Activated naive CD8-positive, alpha-beta T cell treated with anti-CD3 and anti-CD28 coated beads, Interleukin-2, amount 50 U/mL, for 16 hours (primary cell): ENCODE measurements around the gene MEOX1.
"Not testable (repeated sequence)": the region's sequence is repeated elsewhere in the genome, so short reads cannot be mapped to it uniquely, and the experiment has no call there.

Experiments used
- DNase-seq: peaks from one replicate; pipeline ENCODE4 v3.0.0-alpha.2; 2020; ENCODE audit warnings: low read depth, low spot score

The MEOX1 gene

DNA sequence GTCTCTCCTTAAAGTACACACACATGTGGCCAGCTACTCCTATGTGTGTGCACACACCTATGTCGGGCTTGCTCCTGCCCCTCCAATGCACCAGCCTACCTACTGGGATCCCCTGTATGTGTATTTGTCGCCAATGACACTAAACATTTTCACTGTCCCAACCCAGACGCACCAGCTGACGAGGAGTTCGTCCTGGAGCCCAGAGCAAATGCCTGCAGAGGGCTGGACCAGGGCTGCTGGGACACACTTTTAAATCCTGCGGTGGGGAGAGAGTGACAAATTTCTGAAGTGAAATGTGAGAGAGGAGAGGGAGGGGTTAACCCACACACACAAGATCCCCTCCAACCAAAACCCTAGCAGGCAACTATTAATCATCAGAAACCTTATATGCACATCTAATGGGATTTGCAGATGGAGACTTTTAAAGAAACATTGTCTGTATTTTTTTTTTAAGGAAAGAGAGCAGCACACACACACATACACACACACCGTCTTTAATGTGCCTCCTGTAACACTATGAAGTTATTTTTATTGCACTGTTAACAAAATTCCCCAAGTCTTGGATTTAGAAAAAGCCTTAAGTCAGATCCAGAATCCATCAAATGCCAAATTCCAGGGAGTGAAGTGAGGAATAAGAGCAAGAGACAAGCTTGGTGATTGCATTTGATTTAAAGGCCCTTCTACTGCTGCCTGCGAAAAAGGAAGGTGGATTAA is at the start of gene MEOX1:
Gene MEOX1 (minus strand): TSS at position 224 of the 714 bp plus-strand sequence. CDS start 388 bp downstream, outside the sequence.
- DNase-seq: no peak

DNA sequence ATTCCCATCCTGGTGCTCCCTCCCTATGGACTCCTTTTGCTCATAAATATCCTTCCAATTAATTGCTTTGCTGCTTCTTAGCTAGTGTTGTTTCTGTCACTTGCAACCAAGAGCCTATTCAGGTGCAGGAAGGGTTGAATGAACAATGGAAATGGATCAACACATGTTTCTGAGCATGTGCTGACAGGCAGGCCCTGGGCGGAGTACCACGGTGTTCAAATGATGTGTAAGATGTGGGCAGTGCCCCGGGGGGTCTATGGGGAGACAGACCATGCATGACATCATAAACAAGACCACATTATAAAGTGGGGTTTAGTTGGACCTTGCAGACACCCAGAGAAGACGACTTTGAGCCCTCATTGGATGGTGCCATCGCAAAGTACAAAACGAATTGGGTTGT is 48.4 kb upstream of the MEOX1 start:
- DNase-seq: no peak

GRCh38 chr17:43709210-43709609 is 47.5 kb upstream of the MEOX1 start:
- no peak for DNase-seq

- DNase-seq: no peak
Measured at GRCh38 chr17:43707184-43707583, 45.5 kb upstream of the MEOX1 start.

DNA sequence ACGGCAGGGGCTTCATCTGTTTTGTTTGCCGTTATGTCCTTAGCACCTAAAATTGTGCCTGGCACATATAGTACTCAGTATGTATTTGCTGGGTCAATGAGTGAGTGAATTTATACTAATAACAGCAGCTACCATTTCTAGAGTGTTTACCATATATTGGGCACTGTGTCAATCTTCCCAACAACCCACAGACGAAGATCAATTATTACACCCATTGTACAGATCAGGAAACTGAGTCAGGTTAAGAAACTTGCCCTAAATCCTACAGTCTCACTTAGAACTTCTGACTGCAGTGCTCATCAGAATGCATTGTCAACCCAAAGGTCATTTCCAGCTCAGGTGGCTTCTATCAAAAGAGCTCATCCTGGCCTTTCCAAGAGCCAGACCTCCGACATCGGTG is 44.5 kb upstream of the MEOX1 start:
- DNase-seq: no peak

- no peak for DNase-seq
Measured at GRCh38 chr17:43703630-43704029, 41.9 kb upstream of the MEOX1 start.

DNA sequence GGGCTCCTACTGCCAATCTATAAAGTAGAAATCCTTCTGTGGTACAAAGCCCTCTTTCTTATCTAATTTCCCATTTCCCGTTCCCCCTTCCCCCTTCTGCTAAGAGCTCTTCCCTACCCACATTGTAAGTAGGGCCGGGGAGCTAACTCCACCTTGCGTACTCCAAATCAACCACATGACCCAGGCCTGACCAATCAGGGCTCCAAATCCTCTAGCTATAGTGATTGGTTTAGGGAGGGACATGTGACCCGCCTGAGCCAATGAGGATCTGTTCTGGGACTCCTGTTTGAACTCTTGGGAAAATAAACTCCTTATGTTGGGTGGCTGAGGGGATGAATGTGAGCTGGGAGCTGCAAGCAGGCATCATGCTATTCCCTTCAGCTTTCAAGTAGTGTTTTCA is 40.9 kb upstream of the MEOX1 start:
- DNase-seq: no peak

DNA sequence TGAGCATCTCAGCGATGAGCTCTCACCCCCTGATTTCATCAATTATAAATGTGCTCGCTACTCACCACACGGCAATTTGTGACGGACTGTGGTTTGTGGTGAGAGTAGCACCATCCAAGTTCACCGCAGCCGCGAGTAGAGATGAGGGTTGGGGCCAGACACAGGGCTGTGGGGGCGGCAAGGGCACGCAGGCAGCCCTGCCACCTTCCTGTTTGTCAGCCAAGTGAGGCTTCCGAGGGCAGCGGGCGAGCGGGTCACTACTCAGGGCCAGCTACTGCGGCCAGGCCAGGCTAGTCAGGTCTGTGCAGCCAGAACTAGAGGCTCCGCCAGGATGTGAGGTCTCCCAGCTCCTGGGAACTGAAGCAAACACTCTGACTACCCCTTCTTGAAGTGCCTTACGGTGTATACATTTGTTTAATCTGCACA is 39.6 kb upstream of the MEOX1 start:
- no peak for DNase-seq

- DNase-seq: no peak
Measured at GRCh38 chr17:43699438-43699756, 37.7 kb upstream of the MEOX1 start.

GRCh38 chr17:43698678-43699437 is 37.1 kb upstream of the MEOX1 start:
- no peak for DNase-seq

- DNase-seq: no peak
Measured at GRCh38 chr17:43697937-43698336, 36.2 kb upstream of the MEOX1 start.

DNA sequence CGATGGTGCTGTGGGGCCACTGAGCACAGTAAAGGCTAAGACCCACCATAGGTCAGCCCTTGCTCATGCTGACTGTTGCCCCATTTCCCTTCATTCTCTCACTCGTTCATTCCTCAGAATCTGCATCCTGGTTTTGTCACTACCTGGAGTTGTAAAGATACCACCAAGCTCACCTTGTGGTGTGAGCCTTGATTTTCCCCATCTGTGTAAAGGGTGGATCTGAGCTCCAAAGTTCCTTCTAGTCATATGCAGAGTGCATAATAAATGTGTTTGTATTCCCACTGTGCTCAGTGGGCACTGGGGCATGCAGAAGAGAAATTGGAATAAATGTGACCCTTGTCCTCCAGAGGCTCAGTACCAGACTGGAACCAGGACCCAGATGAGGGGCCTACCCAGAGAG is 35.2 kb upstream of the MEOX1 start:
- DNase-seq: no peak

- no peak for DNase-seq
Measured at GRCh38 chr17:43695970-43696865, 34.5 kb upstream of the MEOX1 start.

DNA sequence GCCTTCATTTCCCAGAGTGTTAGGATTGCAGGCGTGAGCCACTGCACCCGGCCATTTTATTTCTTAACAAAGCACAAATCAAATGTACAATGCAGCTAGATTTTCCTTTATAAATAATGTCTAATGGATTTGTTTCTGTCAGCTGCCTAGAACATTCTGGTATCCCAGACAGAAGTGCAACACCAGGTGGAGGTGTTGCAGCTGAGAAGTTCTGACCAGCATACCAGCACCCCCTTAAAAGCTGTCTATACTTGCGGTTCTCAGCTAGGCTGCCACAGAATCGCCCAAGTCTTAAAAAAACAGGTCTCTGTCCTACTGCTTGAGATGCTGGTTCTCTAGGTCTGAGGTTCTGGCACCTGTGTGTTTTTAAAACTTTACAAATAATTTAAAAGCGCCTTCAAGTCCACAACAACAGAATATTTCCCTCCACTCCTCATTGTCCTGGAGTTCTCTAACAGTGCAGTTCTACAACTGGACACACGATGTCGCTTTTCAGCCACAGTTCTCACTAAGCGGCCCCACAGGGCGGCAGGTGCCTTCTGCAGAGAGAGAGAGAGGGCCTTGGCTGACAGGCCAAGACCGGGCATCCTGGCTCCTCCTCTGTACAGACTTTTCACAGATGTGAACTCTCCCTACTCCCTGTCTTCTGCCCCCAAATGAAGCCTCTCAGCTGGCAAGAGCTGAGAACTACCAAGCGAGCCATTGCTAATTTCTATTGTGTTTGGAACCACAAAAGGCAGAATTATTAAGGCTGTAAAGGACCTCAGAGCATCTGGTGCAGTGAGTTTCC is 32.6 kb upstream of the MEOX1 start:
- peak; percentile 43 for DNase-seq

- no peak for DNase-seq
Measured at GRCh38 chr17:43691317-43691693, 29.6 kb upstream of the MEOX1 start.

DNA sequence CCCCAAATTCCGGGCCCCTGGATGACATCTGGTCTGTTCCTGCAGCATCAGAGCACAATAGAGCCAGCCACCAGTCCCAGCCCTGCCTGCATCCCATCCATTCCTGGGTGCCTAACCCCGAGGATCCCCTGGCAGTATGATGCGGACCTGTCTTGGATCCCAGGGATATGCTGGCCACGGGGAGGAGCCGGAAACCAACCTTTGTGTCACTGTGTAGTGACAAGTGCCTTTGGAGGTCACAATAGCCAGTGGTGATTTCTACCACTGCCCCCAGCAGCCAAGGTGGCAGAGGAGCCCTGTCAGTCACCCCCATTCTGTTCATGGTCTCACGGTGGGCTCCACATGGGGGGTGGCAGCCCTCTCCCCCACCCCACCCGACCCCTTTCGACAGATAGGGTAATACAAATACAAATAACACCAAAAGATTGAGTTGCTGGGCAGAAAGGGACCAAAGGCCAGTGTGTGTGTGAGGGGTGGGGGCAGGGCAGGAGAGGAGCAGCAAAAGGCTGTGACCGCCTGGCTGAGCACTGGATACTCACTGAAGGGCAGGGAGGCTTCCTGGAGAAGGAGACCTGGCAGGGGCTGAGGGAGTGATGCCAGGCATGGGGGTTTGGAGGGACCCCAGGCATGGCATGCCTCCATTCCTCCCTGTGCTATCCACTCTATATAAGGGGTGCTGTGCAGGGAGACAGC is 29.0 kb upstream of the MEOX1 start:
- DNase-seq: no peak

DNA sequence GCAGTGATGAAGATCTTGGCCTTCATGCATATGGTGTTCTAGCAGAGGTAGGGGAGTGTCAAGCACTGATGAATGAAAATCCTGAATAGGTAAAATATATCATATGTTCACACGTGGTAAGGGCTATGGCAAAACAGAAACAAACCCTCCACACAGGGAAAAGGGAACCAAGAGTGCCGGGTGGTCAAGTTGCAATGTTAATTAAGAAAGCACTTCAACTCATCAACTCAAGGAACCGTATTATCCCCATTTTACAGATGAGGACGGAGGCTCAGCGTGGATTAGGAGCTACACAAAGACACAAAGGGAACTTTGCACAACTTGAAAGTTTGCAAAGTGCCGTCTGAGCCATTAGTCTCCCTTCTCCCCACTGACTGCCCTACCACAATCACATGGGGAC is 28.1 kb upstream of the MEOX1 start:
- no peak for DNase-seq

- no peak for DNase-seq
Measured at GRCh38 chr17:43689131-43689530, 27.4 kb upstream of the MEOX1 start.

DNA sequence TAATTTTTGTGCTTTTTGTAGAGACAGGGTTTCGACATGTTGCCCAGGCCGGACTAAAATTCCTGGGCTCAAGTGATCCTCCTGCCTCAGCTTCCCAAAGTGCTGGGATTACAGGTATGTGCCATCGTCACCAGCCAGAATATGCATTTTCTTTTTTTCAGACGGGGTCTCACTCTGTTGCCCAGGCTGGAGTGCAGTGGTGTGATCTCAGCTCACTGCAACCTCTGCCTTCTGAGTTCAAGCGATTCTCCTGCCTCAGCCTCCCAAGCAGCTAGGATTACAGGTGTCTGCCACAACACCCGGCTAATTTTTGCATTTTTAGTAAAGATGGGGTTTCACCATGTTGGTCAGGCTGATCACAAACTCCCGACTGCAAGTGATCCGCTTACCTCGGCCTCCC is 25.2 kb upstream of the MEOX1 start:
- DNase-seq: not testable (repeated sequence)

- DNase-seq: no peak
Measured at GRCh38 chr17:43683928-43684653, 22.4 kb upstream of the MEOX1 start.
